ENCODE data around the gene DOCK3.

DNA sequence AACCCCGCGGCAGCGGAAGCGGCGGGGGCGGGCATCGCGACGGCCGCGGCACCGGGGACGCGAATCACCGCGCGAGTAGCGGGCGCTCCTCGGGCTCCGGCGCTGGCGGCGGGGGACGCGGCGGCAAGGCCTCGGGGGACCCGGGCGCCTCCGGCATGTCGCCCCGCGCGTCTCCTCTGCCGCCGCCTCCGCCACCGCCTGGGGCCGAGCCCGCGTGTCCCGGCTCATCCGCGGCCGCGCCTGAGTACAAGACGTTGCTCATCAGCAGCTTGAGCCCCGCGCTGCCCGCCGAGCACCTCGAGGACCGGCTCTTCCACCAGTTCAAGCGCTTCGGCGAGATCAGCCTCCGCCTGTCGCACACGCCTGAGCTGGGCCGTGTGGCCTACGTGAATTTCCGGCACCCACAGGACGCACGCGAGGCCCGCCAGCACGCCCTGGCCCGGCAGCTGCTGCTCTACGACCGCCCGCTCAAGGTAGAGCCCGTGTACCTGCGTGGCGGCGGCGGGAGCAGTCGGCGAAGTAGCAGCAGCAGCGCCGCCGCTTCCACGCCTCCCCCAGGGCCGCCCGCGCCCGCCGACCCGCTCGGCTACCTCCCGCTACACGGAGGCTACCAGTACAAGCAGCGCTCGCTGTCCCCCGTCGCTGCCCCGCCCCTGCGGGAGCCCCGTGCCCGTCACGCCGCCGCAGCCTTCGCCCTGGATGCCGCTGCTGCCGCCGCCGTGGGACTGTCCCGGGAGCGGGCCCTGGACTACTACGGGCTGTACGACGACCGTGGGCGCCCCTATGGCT, 717.0 kb downstream of the DOCK3 start:
- TF ChIP-seq CTCF (IDR thresholded peaks at IDR 0.05) (no peak), EP300 (IDR thresholded peaks at IDR 0.05) (no peak)

Measured in ovary (tissue), 3 donors.